HEK293T (cell line): ENCODE results near the gene IER5L.

Experiments used
- ARNT ChIP-seq: fragments of 450-650 bp; IDR thresholded peaks from 2 replicates; pipeline ENCODE4 v1.6.1; 2017; ENCODE audit warnings: mild to moderate bottlenecking
- FOXM1 ChIP-seq: fragments of 450-650 bp; IDR thresholded peaks from 2 replicates; pipeline ENCODE4 v1.6.1; 2017; ENCODE audit warnings: mild to moderate bottlenecking, borderline replicate concordance
- LEF1 ChIP-seq: fragments of 450-650 bp; IDR thresholded peaks from 2 replicates; pipeline ENCODE4 v1.6.1; 2017; ENCODE audit warnings: mild to moderate bottlenecking, borderline replicate concordance
- SUZ12 ChIP-seq: fragments of 450-650 bp; IDR thresholded peaks from 2 replicates; pipeline ENCODE4 v1.6.1; 2016; ENCODE audit warnings: mild to moderate bottlenecking
- TARDBP ChIP-seq: fragments of 450-650 bp; IDR thresholded peaks from 2 replicates; pipeline ENCODE4 v1.6.1; 2016

DNA sequence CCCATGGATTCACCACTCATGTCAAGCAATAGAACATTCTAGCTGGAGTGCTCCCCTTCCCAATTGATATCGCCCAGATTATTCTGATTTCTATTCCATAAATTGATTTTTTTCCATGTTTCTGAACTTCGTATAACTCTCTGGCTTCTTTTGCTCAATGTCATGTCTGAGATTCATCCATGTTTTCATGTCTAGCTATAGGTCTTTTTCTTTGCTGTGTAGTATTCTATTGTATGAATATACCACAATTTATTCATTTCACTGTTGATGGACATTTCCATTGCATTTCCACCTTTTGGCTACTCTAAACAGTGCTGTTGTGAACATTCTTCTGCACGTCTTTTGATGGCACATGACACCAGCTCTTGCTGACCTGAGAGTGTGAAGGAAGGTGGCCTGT is 47.3 kb downstream of the IER5L start:
- TF ChIP-seq ARNT: no peak
- TF ChIP-seq SUZ12: no peak
- TF ChIP-seq TARDBP: no peak
- TF ChIP-seq FOXM1: no peak
- no peak for TF ChIP-seq LEF1
